ENCODE measurements around the gene SNAP23.

The SNAP23 gene

GRCh38 chr15:42482701-42483100 is 12.7 kb upstream of the SNAP23 start:
- peaks cover 5% of the 10 kb centered on the region for H3K9me3 Mint-ChIP-seq
- no peak overlapping the region for H3K4me3 Mint-ChIP-seq
- peaks cover 4% of the 10 kb centered on the region for H3K4me1 Mint-ChIP-seq
- CTCF ChIA-PET = interaction anchor here (0.6 kb wide), 2 partner anchors 12 to 167 kb away, joined by 3 to 4 read pairs; no protein-coding TSS in a partner anchor
- peaks cover 15% of the 10 kb centered on the region for H3K36me3 Mint-ChIP-seq
- H3K27me3 Mint-ChIP-seq = no peaks in the 10 kb centered on the region
- DNase-seq = no peak
- no peak overlapping the region for H3K27ac Mint-ChIP-seq

GRCh38 chr15:42483677-42484076 is 11.8 kb upstream of the SNAP23 start:
- no peaks in the 10 kb centered on the region for H3K27me3 Mint-ChIP-seq

GRCh38 chr15:42490291-42490670 is 5.2 kb upstream of the SNAP23 start:
- no peaks in the 10 kb centered on the region for H3K9me3 Mint-ChIP-seq
- peak overlapping the region; percentile 95 for H3K27ac Mint-ChIP-seq
- CTCF ChIA-PET = interaction anchor here (1.4 kb wide), 1 partner anchor 57 kb away, joined by 4 read pairs; no protein-coding TSS in a partner anchor
- H3K36me3 Mint-ChIP-seq = peaks cover 9% of the 10 kb centered on the region
- peaks cover 53% of the 10 kb centered on the region for H3K4me1 Mint-ChIP-seq
- peak overlapping the region; percentile 90 for H3K4me3 Mint-ChIP-seq
- H3K27me3 Mint-ChIP-seq = no peaks in the 10 kb centered on the region
- no peak for DNase-seq

More at GRCh38 chr15:42483677-42484076, 11.8 kb upstream of the SNAP23 start:
- Mint-ChIP-seq H3K9me3 (peaks cover 5% of the 10 kb centered on the region), H3K27ac (no peak overlapping the region), H3K36me3 (peaks cover 20% of the 10 kb centered on the region), H3K4me3 (no peak overlapping the region), H3K4me1 (peaks cover 11% of the 10 kb centered on the region)
- CTCF ChIA-PET = no interaction called here
- no peak for DNase-seq

- peaks cover 10% of the 10 kb centered on the region for H3K36me3 Mint-ChIP-seq
- H3K9me3 Mint-ChIP-seq = no peaks in the 10 kb centered on the region
Observed at GRCh38 chr15:42490671-42491538, 4.5 kb upstream of the SNAP23 start, which contains the start of gene ZNF106. Gene ZNF106 (minus strand): TSS chr15:42491141. CDS start chr15:42472289, 18,852 bp downstream.

GRCh38 chr15:42491539-42492225 is 3.8 kb upstream of the SNAP23 start:
- H3K27ac Mint-ChIP-seq = peak overlapping the region; percentile 95
- peaks cover 66% of the 10 kb centered on the region for H3K4me1 Mint-ChIP-seq
- peak overlapping the region; percentile 90 for H3K4me3 Mint-ChIP-seq
- peaks cover 15% of the 10 kb centered on the region for H3K36me3 Mint-ChIP-seq
- DNase-seq = no peak
- CTCF ChIA-PET = interaction anchor here (1.4 kb wide), 1 partner anchor 56 kb away, joined by 4 read pairs; no protein-coding TSS in a partner anchor
- no peaks in the 10 kb centered on the region for H3K27me3 Mint-ChIP-seq
- no peaks in the 10 kb centered on the region for H3K9me3 Mint-ChIP-seq

More at GRCh38 chr15:42490671-42491538, 4.5 kb upstream of the SNAP23 start, which contains the start of gene ZNF106:
- peak within 1 kb of the TSS; percentile 95 for H3K27ac Mint-ChIP-seq
- H3K4me3 Mint-ChIP-seq = peak within 1 kb of the TSS; percentile 90
- H3K27me3 Mint-ChIP-seq = no peaks in the 10 kb centered on the region
- peak; percentile 89 for DNase-seq
- H3K4me1 Mint-ChIP-seq = peaks cover 59% of the 10 kb centered on the region
- CTCF ChIA-PET = interaction anchor here (1.4 kb wide), 1 partner anchor 56 kb away, joined by 4 read pairs; no protein-coding TSS in a partner anchor

- peak overlapping the region; percentile 9 for H3K27ac Mint-ChIP-seq
- no peaks in the 10 kb centered on the region for H3K27me3 Mint-ChIP-seq
- CTCF ChIA-PET = no interaction called here
- H3K4me3 Mint-ChIP-seq = no peak overlapping the region
- H3K9me3 Mint-ChIP-seq = no peaks in the 10 kb centered on the region
- no peak for DNase-seq
- peaks cover 69% of the 10 kb centered on the region for H3K4me1 Mint-ChIP-seq
- peaks cover 12% of the 10 kb centered on the region for H3K36me3 Mint-ChIP-seq
Observed at GRCh38 chr15:42493679-42494078, 1.8 kb upstream of the SNAP23 start.

- peaks cover 17% of the 10 kb centered on the region for H3K36me3 Mint-ChIP-seq
Observed at GRCh38 chr15:42494998-42495360, 455 bp upstream of the SNAP23 start.

GRCh38 chr15:42498212-42499068 is 3.0 kb downstream of the SNAP23 start:
- CTCF ChIA-PET = interaction anchor here (0.7 kb wide), 1 partner anchor 152 kb away, joined by 3 read pairs; no protein-coding TSS in a partner anchor
- Mint-ChIP-seq H3K4me1 (peaks cover 54% of the 10 kb centered on the region), H3K9me3 (no peaks in the 10 kb centered on the region), H3K27me3 (no peaks in the 10 kb centered on the region), H3K27ac (no peak overlapping the region), H3K36me3 (peaks cover 15% of the 10 kb centered on the region), H3K4me3 (no peak overlapping the region)
- DNase-seq = no peak

More at GRCh38 chr15:42494998-42495360, 455 bp upstream of the SNAP23 start:
- Mint-ChIP-seq H3K27ac (peak overlapping the region; percentile 90), H3K4me1 (peaks cover 64% of the 10 kb centered on the region), H3K9me3 (no peaks in the 10 kb centered on the region), H3K27me3 (no peaks in the 10 kb centered on the region), H3K4me3 (peak overlapping the region; percentile 93)
- DNase-seq = no peak
- CTCF ChIA-PET = interaction anchor here (1.0 to 1.5 kb wide), 2 partner anchors 18 to 97 kb away, joined by 3 to 4 read pairs; no protein-coding TSS in a partner anchor

- no peaks in the 10 kb centered on the region for H3K27me3 Mint-ChIP-seq
- H3K27ac Mint-ChIP-seq = no peak overlapping the region
- no peak for DNase-seq
- CTCF ChIA-PET = no interaction called here
- no peak overlapping the region for H3K4me3 Mint-ChIP-seq
- H3K9me3 Mint-ChIP-seq = no peaks in the 10 kb centered on the region
- peaks cover 16% of the 10 kb centered on the region for H3K36me3 Mint-ChIP-seq
- peaks cover 40% of the 10 kb centered on the region for H3K4me1 Mint-ChIP-seq
Observed at GRCh38 chr15:42499858-42500609, 4.6 kb downstream of the SNAP23 start.

- Mint-ChIP-seq H3K9me3 (no peaks in the 10 kb centered on the region), H3K27me3 (no peaks in the 10 kb centered on the region), H3K4me1 (peaks cover 20% of the 10 kb centered on the region), H3K4me3 (no peak overlapping the region), H3K27ac (no peak overlapping the region), H3K36me3 (peaks cover 10% of the 10 kb centered on the region)
- CTCF ChIA-PET = no interaction called here
- no peak for DNase-seq
Observed at GRCh38 chr15:42502477-42502876, 7.0 kb downstream of the SNAP23 start.

- no peak overlapping the region for H3K27ac Mint-ChIP-seq
- H3K9me3 Mint-ChIP-seq = no peaks in the 10 kb centered on the region
- CTCF ChIA-PET = no interaction called here
- no peak for DNase-seq
- H3K4me1 Mint-ChIP-seq = peaks cover 10% of the 10 kb centered on the region
- peaks cover 10% of the 10 kb centered on the region for H3K36me3 Mint-ChIP-seq
- no peak overlapping the region for H3K4me3 Mint-ChIP-seq
- H3K27me3 Mint-ChIP-seq = no peaks in the 10 kb centered on the region
Observed at GRCh38 chr15:42503825-42504224, 8.4 kb downstream of the SNAP23 start.

- Mint-ChIP-seq H3K4me3 (no peak overlapping the region), H3K27ac (no peak overlapping the region), H3K9me3 (no peaks in the 10 kb centered on the region), H3K27me3 (no peaks in the 10 kb centered on the region), H3K4me1 (peaks cover 10% of the 10 kb centered on the region), H3K36me3 (peaks cover 7% of the 10 kb centered on the region)
- DNase-seq = no peak
- CTCF ChIA-PET = no interaction called here
Observed at GRCh38 chr15:42504631-42505030, 9.2 kb downstream of the SNAP23 start.

GRCh38 chr15:42507514-42507913 is 12.1 kb downstream of the SNAP23 start:
- no peak overlapping the region for H3K4me3 Mint-ChIP-seq
- CTCF ChIA-PET = no interaction called here
- no peaks in the 10 kb centered on the region for H3K9me3 Mint-ChIP-seq
- peaks cover 7% of the 10 kb centered on the region for H3K36me3 Mint-ChIP-seq
- H3K27me3 Mint-ChIP-seq = no peaks in the 10 kb centered on the region
- H3K27ac Mint-ChIP-seq = no peak overlapping the region
- DNase-seq = no peak
- H3K4me1 Mint-ChIP-seq = peaks cover 4% of the 10 kb centered on the region

Measured in activated naive CD4-positive, alpha-beta T cell treated with anti-CD3 and anti-CD28 coated beads, Interleukin-2, amount 10 ng/mL, durations not matched to agents 7 days and 5 days (primary cell).